Activated CD8-positive, alpha-beta memory T cell treated with anti-CD3 and anti-CD28 coated beads for 48 hours (primary cell): ENCODE results near the gene SRP54.
A peak's percentile ranks its signal among the peaks of the same experiment; 100 is the strongest.
"Not testable (repeated sequence)": the region's sequence is repeated elsewhere in the genome, so short reads cannot be mapped to it uniquely, and the experiment has no call there.

Experiments used
- DNase-seq, 3 experiments: peaks; one replicate each; pipeline ENCODE4 v3.0.0-alpha.2; 2020; ENCODE audit warnings: low read depth in 2 of 3, low spot score in 2 of 3

SRP54 gene

GRCh38 chr14:35046048-35046750 lies 63.4 kb downstream of the SRP54 start, which contains the start of gene FAM177A1:
Gene FAM177A1 (plus strand): TSS chr14:35046272. CDS start chr14:35046464, 192 bp downstream.
- peak; percentile 92 to 99 (median 95) for DNase-seq

GRCh38 chr14:35046751-35047536 lies 64.2 kb downstream of the SRP54 start:
- DNase-seq: peak in 2 of 3 experiments; percentile 33 to 52

GRCh38 chr14:35047976-35048513 lies 65.3 kb downstream of the SRP54 start:
- no peak for DNase-seq

GRCh38 chr14:35050652-35051051 lies 67.9 kb downstream of the SRP54 start:
- DNase-seq: no peak

- no peak for DNase-seq
These were observed 69.0 kb downstream of the SRP54 start for GRCh38 chr14:35051796-35052195.

- no peak for DNase-seq
These were observed 69.8 kb downstream of the SRP54 start for GRCh38 chr14:35052637-35053036.

GRCh38 chr14:35061113-35061791 lies 78.5 kb downstream of the SRP54 start:
- DNase-seq: not testable (repeated sequence)

GRCh38 chr14:35065731-35066130 lies 82.9 kb downstream of the SRP54 start:
- not testable (repeated sequence) for DNase-seq

GRCh38 chr14:35068238-35069012 lies 85.6 kb downstream of the SRP54 start:
- no peak for DNase-seq

GRCh38 chr14:35072226-35072625 lies 89.4 kb downstream of the SRP54 start:
- no peak for DNase-seq

GRCh38 chr14:35073486-35073885 lies 90.7 kb downstream of the SRP54 start:
- no peak for DNase-seq

GRCh38 chr14:35078082-35078481 lies 95.3 kb downstream of the SRP54 start:
- DNase-seq: no peak
